AG04449 (cell line): Measurements from ENCODE around the gene DGKI.

Experiments used
- CTCF ChIA-PET: fragments of 350-600 bp; formaldehyde crosslinking; extraction: SDS; loops from one replicate; lab custom pipeline; 2021; ENCODE audit warnings: antibody characterized with exemption; lab: Yijun Ruan, JAX
- POLR2A ChIA-PET: fragments of 400-600, 350-600 bp; formaldehyde crosslinking; extraction: SDS; loops from one replicate; lab custom pipeline; 2020; ENCODE audit warnings: antibody characterized with exemption, inconsistent platforms; lab: Yijun Ruan, JAX
- DNase-seq: peaks from one replicate; pipeline ENCODE4 v3.0.0-alpha.2; 2010; ENCODE audit warnings: low read depth, low spot score
- H3K4me3 ChIP-seq: 2 replicates; pipeline ENCODE4 v1.5.1; 2011; ENCODE audit warnings: low read depth, mild to moderate bottlenecking, control low read depth, low read length
- TF ChIP-seq, protein P1 (sequence below): IDR thresholded peaks from one replicate; pipeline ENCODE4 v1.5.1; 2011; ENCODE audit warnings: mild to moderate bottlenecking, moderate library complexity, low read length, control low read depth, inconsistent platforms; ENCODE audit not compliant: insufficient read depth; ENCODE audit errors: missing control alignments

DGKI gene

DNA sequence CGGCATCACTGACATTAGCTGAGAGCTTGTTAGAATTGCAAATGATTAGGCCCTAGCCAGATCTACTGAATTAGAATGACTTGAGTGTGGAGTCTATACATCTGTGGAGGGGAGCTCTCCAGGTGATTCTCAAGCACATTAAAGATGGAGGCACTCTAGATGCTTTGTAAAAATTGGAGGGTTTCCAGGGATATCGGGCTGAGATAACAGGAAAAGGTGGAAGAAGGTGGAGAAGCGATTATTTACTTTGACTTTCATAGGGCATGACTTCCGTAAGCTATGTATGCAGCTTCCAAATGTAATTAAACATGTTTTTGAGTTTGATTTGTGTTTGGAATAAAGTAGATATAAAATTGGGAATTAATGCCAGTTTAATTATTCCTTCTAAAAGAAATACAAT, 268.2 kb downstream of the DGKI start:
- no peak overlapping the region for H3K4me3 ChIP-seq
- no peak for DNase-seq
- TF ChIP-seq, protein P1, sequence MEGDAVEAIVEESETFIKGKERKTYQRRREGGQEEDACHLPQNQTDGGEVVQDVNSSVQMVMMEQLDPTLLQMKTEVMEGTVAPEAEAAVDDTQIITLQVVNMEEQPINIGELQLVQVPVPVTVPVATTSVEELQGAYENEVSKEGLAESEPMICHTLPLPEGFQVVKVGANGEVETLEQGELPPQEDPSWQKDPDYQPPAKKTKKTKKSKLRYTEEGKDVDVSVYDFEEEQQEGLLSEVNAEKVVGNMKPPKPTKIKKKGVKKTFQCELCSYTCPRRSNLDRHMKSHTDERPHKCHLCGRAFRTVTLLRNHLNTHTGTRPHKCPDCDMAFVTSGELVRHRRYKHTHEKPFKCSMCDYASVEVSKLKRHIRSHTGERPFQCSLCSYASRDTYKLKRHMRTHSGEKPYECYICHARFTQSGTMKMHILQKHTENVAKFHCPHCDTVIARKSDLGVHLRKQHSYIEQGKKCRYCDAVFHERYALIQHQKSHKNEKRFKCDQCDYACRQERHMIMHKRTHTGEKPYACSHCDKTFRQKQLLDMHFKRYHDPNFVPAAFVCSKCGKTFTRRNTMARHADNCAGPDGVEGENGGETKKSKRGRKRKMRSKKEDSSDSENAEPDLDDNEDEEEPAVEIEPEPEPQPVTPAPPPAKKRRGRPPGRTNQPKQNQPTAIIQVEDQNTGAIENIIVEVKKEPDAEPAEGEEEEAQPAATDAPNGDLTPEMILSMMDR, result no peak
- CTCF ChIA-PET, result interaction anchor here (0.6 to 5.2 kb wide), 6 partner anchors 12 to 409 kb away, joined by 3 to 28 read pairs (median 5); no protein-coding TSS in a partner anchor
- POLR2A ChIA-PET, result no interaction called here

DNA sequence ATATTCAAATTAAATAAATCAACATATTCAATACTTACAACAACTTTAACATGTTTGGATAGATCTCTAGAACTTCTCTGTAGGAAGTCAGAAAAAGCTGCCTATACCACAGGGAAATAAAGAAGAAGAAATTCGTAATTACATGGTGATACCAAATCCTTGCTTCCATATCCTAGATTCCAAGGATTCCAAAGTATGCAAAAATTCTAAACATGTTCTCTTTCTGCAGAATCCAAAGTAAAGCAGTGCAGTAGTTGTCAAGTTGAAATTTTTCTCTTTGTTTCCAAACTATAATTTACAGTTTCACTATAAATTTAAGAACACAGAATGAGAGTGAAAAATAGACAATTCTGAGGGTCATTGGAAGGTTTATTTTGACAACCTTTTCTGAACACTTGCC, 269.6 kb downstream of the DGKI start:
- DNase-seq, result no peak
- TF ChIP-seq, protein P1, result no peak
- POLR2A ChIA-PET, result no interaction called here
- CTCF ChIA-PET, result interaction anchor here (1.4 to 5.2 kb wide), 2 partner anchors 16 to 49 kb away, joined by 3 to 28 read pairs; no protein-coding TSS in a partner anchor
- H3K4me3 ChIP-seq, result no peak overlapping the region

DNA sequence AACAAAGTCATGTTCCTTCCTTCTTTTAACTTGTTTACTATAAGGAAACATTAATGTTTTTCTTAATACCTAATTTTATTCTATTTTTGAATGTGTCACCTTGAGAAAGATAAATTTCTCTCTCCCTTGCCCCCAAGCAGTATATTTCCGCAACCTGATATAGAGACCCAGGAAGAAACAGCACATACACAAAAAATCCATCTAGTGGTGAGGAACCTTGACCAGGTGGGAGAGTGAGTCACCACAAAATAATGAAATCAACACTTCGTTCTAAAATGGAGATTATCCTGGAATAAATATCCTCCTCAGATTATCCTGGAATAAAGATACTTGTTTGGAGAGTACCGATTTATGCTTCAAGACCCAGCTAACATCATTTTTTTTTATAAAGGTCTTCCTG, 270.3 kb downstream of the DGKI start:
- ChIA-PET CTCF (interaction anchor here (1.4 to 5.2 kb wide), 2 partner anchors 16 to 50 kb away, joined by 3 to 28 read pairs; no protein-coding TSS in a partner anchor), POLR2A (no interaction called here)
- TF ChIP-seq, protein P1, result no peak
- H3K4me3 ChIP-seq, result no peak overlapping the region
- DNase-seq, result no peak

DNA sequence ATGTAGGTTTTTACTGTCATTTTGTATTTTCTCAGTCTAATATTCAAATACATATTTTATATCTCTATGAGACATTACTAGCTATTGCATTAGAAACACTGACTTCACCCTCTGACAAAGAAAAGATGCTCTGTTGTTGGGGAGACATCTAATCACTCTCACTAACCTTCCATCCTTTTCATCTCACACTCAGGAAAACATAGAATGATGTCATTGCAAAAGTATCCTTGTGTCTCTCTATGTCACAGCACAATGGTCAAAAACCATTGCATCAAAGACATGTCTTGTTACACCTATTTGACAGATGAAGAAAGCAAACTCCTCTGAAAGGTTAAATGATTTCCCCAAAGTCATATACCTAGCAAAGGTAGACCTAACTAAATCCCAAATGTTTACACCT, 272.0 kb downstream of the DGKI start:
- TF ChIP-seq, protein P1, result no peak
- no peak for DNase-seq
- H3K4me3 ChIP-seq, result no peak overlapping the region
- POLR2A ChIA-PET, result no interaction called here
- CTCF ChIA-PET, result no interaction called here

DNA sequence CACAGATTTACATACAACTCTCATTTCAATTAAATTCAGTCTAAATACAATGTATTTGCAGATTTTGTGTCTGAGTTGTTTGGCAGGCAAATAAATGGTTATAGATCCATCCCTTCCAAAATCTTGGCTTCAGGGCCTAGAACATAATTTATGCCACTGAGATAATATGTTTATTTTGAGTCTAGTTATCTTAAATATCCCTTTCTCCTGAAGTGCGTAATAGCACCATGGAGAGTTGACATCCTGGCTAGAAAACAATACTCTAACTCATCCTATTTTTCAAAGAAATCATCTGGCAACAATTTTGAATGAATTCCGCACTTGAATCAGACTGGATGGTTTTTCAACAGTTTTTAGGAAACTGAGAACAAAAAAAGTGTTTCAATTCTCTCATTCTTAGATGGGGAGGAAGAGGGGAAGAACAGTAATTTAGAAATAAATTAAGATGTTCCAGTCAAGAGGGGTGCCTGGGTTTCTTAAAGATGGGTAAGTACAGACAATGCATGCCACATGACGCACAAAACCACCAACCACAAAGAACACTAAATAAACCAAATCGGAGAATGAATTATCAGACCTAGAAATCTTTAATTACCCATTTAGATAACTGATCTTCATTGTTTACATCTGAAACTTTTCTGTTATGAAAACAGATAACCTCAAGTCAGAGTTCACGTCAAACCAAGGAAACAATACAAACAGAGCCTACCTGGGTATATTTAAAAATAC, 274.6 kb downstream of the DGKI start:
- H3K4me3 ChIP-seq, result no peak overlapping the region
- ChIA-PET CTCF (no interaction called here), POLR2A (no interaction called here)
- DNase-seq, result no peak
- TF ChIP-seq, protein P1, result no peak

DNA sequence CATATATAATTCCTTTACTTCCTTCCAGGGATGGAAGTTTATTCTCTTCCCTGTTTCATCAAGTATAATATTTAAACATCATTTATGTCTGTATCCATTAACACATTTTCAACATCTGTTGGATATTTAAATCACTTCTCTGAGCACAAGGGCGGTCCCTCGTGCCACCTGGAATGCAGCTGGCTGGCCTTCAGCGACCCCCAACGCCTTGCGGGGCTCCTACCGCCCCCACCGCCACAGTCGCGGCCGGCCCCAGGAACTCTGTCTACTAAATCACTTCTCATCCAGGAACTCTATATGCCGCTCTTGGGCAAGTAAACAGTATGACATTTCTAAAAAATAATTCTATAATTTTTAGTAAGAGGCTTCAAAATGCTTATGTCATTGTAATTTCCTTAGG, 282.1 kb downstream of the DGKI start:
- DNase-seq, result no peak
- CTCF ChIA-PET, result interaction anchor here (2.3 kb wide), 2 partner anchors 14 to 27 kb away, joined by 5 to 7 read pairs; no protein-coding TSS in a partner anchor
- POLR2A ChIA-PET, result no interaction called here
- H3K4me3 ChIP-seq, result no peak overlapping the region
- TF ChIP-seq, protein P1, result no peak
